Brain pericyte (primary cell): ENCODE results near the gene SLC25A38.
"Not testable (repeated sequence)": the region's sequence is repeated elsewhere in the genome, so short reads cannot be mapped to it uniquely, and the experiment has no call there.

Source experiments
- DNase-seq: peaks from one replicate; pipeline ENCODE4 v3.0.0-alpha.2; 2012; ENCODE audit warnings: low read depth, low spot score

The SLC25A38 gene

GRCh38 chr3:39383045-39383880 is at the start of gene SLC25A38:
SLC25A38 (plus strand) TSS chr3:39383370; CDS start chr3:39383725, 355 bp downstream.
- DNase-seq: peak; percentile 51

GRCh38 chr3:39333607-39334006 is 49.6 kb upstream of the SLC25A38 start:
- DNase-seq: no peak

GRCh38 chr3:39334205-39334604 is 49.0 kb upstream of the SLC25A38 start:
- no peak for DNase-seq

GRCh38 chr3:39338201-39338600 is 45.0 kb upstream of the SLC25A38 start:
- no peak for DNase-seq

- no peak for DNase-seq
Observed at GRCh38 chr3:39339086-39339485, 44.1 kb upstream of the SLC25A38 start.

- no peak for DNase-seq
Observed at GRCh38 chr3:39343076-39343717, 40.0 kb upstream of the SLC25A38 start.

GRCh38 chr3:39343760-39344159 is 39.4 kb upstream of the SLC25A38 start:
- no peak for DNase-seq

GRCh38 chr3:39344746-39345344 is 38.3 kb upstream of the SLC25A38 start:
- no peak for DNase-seq

GRCh38 chr3:39346785-39347585 is 36.2 kb upstream of the SLC25A38 start:
- no peak for DNase-seq

- no peak for DNase-seq
Observed at GRCh38 chr3:39347586-39347876, 35.6 kb upstream of the SLC25A38 start.

GRCh38 chr3:39349080-39349479 is 34.1 kb upstream of the SLC25A38 start:
- DNase-seq: no peak

- DNase-seq: no peak
Observed at GRCh38 chr3:39350714-39351113, 32.5 kb upstream of the SLC25A38 start.

- not testable (repeated sequence) for DNase-seq
Observed at GRCh38 chr3:39351134-39351533, 32.0 kb upstream of the SLC25A38 start.

GRCh38 chr3:39353168-39353927 is 29.8 kb upstream of the SLC25A38 start:
- not testable (repeated sequence) for DNase-seq

- DNase-seq: no peak
Observed at GRCh38 chr3:39358333-39358732, 24.8 kb upstream of the SLC25A38 start.

- DNase-seq: no peak
Observed at GRCh38 chr3:39361252-39361927, 21.8 kb upstream of the SLC25A38 start.

- DNase-seq: no peak
Observed at GRCh38 chr3:39362192-39362591, 21.0 kb upstream of the SLC25A38 start.

GRCh38 chr3:39362812-39363211 is 20.4 kb upstream of the SLC25A38 start:
- DNase-seq: no peak

GRCh38 chr3:39370450-39370849 is 12.7 kb upstream of the SLC25A38 start:
- not testable (repeated sequence) for DNase-seq

GRCh38 chr3:39372833-39373232 is 10.3 kb upstream of the SLC25A38 start:
- DNase-seq: no peak
